Pancreas (tissue), 10 donors: Measurements from ENCODE around the gene LMBRD1. TPM values are rescaled to one million over a fixed set of nuclear protein-coding genes. Genes with fewer than 3 reads are reported as not detected.

ENCODE experiments used
- ATAC-seq, 4 donors: fragments of 200-7000 bp; cut with Tn5 transposase; one replicate each; pipeline versions ENCODE4 v1.8.0 to v1.9.1; 2020; ENCODE audit warnings: mild to moderate bottlenecking in 4 of 4, moderate library complexity in 4 of 4
- DNase-seq, 6 donors: peaks; one replicate each; pipeline ENCODE4 v3.0.0-alpha.2; 2020
- FAIRE-seq: peaks from 2 replicates; lab custom pipeline; 2012; peaks lifted over from hg19 to GRCh38; lab: Jason Lieb, UNC
- H3K27ac ChIP-seq, 4 donors: fragments of 200-600 bp; sonication (generic); 1 replicate in 3 of 4; 2 replicates in 1 of 4; pipeline versions ENCODE4 v1.5.0 to v1.8.0; 2020
- H3K27me3 ChIP-seq, 4 donors: fragments of 200-600 bp; one replicate each; pipeline ENCODE4 v1.8.0; 2021
- H3K36me3 ChIP-seq, 3 donors: fragments of 200-600 bp; sonication (generic) in 1 of 3; one replicate each; pipeline versions ENCODE4 v1.5.0 to v1.8.0; 2020 to 2021
- H3K4me1 ChIP-seq, 3 donors: fragments of 200-600 bp; one replicate each; pipeline ENCODE4 v1.8.0; 2021
- H3K4me3 ChIP-seq, 4 donors: fragments of 200-600 bp; sonication (generic) in 2 of 4; one replicate each; pipeline versions ENCODE4 v1.5.0 to v1.8.0; 2020 to 2021
- H3K9me3 ChIP-seq, 4 donors: fragments of 200-600 bp; one replicate each; pipeline ENCODE4 v1.8.0; 2021
- WGBS, 2 donors: extraction: QIAGEN DNeasy Blood & Tissue Kit; methylation state at CpG; one replicate each; pipeline ENCODE4 v1.1.7; 2013; 5-methylcytosine and 5-hydroxymethylcytosine counted together
- intact Hi-C, 3 donors: fragments of 100-400 bp; cut with DNase I; formaldehyde crosslinking; loops; one replicate each; pipeline versions ENCODE4 v1.11.1 to v1.14.2; 2022
- polyA plus RNA-seq, 2 donors: library from polyadenylated mRNA; stranded (reverse); fragments of 200-250 nt; gene quantifications; one replicate each; pipeline ENCODE4 v1.2.3, GENCODE V29; 2013
- total RNA-seq, 6 donors: library from RNA; stranded (reverse); fragmentation: NEBNext Ultra II Directional in 4 of 6; extraction: Animal tissue kit (Norgen Biotek cat#: 25700) in 4 of 6; gene quantifications; one replicate each; pipeline versions ENCODE4 v1.2.1 to v1.2.4, GENCODE V29; 2021 to 2023
- TF ChIP-seq, protein P1 (sequence below), 4 donors: fragments of 200-600 bp; sonication (generic) in 3 of 4; IDR thresholded peaks; one replicate each; pipeline versions ENCODE4 v1.5.0 to v1.8.0; 2021; ENCODE audit warnings: antibody characterized with exemption in 4 of 4
- donor health status: healthy with polysubstance abuse.
- donor health status: DM: no; HTN: no; CAD: no; lungs with moderate emphysema.
- donor health status: DM: no; HTN: no; CAD: no.
- donor health status: control.
- donor health status: control.
- donor health status: Bipolar disorder and iron deficiency.
- donor health status: DM: yes; HTN: yes; CAD: no.
- donor health status: DM: no; HTN: no; CAD: no.
- donor health status: DM: no; HTN: no; CAD: no.
- donor health status: DM: yes; HTN: yes; CAD: no.

LMBRD1 gene
- total and polyA plus RNA-seq, 8 donors, result 16.5 to 50.5 (median 38.7) TPM

DNA sequence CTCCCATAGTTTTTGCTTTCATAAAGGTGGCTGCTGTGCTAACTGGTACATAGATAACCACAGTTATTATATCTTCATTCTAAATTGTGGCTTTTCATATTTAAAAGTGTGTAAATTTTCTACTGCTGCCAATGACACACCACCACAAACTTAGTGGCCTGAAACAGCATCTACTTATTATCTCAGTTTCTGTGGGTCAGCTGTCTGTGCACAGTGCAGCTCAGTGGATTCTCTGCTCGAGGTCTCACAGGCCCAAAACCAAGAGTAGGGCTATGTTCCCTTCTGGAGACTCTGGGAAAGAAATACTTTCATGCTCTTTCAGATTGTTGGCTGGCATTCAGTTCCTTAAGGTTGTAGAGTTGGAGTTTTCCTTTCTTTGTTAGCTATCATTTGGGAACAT is 90.1 kb downstream of the LMBRD1 start:
- no peaks in the 10 kb centered on the region for H3K36me3 ChIP-seq
- DNase-seq (no peak), FAIRE-seq (no peak), ATAC-seq (no peak)
- WGBS, 2 donors, result 80 to 88% methylated on average over 1 of the region's 1 CpG
- H3K27me3 ChIP-seq, result no peaks in the 10 kb centered on the region
- intact Hi-C loops, result no loop called here
- H3K4me1 ChIP-seq, result no peaks in the 10 kb centered on the region
- TF ChIP-seq, protein P1, sequence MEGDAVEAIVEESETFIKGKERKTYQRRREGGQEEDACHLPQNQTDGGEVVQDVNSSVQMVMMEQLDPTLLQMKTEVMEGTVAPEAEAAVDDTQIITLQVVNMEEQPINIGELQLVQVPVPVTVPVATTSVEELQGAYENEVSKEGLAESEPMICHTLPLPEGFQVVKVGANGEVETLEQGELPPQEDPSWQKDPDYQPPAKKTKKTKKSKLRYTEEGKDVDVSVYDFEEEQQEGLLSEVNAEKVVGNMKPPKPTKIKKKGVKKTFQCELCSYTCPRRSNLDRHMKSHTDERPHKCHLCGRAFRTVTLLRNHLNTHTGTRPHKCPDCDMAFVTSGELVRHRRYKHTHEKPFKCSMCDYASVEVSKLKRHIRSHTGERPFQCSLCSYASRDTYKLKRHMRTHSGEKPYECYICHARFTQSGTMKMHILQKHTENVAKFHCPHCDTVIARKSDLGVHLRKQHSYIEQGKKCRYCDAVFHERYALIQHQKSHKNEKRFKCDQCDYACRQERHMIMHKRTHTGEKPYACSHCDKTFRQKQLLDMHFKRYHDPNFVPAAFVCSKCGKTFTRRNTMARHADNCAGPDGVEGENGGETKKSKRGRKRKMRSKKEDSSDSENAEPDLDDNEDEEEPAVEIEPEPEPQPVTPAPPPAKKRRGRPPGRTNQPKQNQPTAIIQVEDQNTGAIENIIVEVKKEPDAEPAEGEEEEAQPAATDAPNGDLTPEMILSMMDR (IDR thresholded peaks at IDR 0.05), result no peak
- no peak overlapping the region for H3K4me3 ChIP-seq
- no peaks in the 10 kb centered on the region for H3K9me3 ChIP-seq
- H3K27ac ChIP-seq, result no peak overlapping the region

DNA sequence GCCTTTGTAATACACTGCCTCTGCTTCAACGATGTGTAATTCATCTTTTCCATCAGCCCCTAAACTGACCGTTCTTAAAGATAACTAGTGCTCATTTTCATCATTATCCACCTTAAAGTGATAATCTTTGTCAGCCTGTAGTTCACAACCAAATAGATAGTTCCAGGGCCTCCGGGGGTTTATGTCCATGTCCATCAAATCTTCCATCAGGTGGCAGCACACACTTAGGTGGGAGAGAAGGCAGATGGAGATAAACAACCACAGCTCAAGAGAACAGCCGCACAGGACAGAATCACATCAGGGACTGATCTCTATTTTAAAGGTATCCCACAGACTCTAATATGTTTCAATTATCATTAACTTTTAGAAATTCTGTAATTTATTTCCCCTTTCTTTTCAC is 90.9 kb downstream of the LMBRD1 start:
- H3K4me3 ChIP-seq, result no peak overlapping the region
- no peaks in the 10 kb centered on the region for H3K27me3 ChIP-seq
- no peak overlapping the region for H3K27ac ChIP-seq
- ATAC-seq (no peak), FAIRE-seq (no peak), DNase-seq (no peak)
- TF ChIP-seq, protein P1 (IDR thresholded peaks at IDR 0.05), result no peak
- H3K36me3 ChIP-seq, result no peaks in the 10 kb centered on the region
- H3K9me3 ChIP-seq, result no peaks in the 10 kb centered on the region
- intact Hi-C loops, result no loop called here
- WGBS, 2 donors, result 81 to 82% methylated on average over 4 of the region's 4 CpGs
- H3K4me1 ChIP-seq, result no peaks in the 10 kb centered on the region

DNA sequence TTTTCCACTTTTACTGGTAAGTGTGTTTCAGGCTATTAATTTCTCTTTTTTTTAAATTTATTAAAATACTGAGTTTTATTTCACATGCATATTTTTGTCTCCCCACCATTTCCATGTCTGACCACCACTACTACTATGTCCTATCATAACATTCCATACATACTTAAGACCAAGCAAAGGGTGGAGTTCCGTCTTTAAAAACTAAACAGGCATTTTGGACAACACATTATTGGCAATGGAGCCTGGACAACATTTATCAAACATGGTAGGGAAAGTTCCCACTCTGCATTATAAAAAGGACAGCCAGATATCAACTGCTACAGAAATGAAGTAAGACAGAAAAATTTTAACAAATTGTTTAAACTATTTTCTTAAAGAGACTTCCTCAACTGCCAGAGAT is 91.9 kb downstream of the LMBRD1 start:
- WGBS, 2 donors, result 95 to 96% methylated on average over 1 of the region's 1 CpG
- H3K9me3 ChIP-seq, result no peaks in the 10 kb centered on the region
- intact Hi-C loops, result no loop called here
- H3K27ac ChIP-seq, result no peak overlapping the region
- no peaks in the 10 kb centered on the region for H3K4me1 ChIP-seq
- no peak for DNase-seq
- no peaks in the 10 kb centered on the region for H3K27me3 ChIP-seq
- TF ChIP-seq, protein P1 (IDR thresholded peaks at IDR 0.05), result no peak
- no peaks in the 10 kb centered on the region for H3K36me3 ChIP-seq
- FAIRE-seq, result no peak
- no peak for ATAC-seq
- no peak overlapping the region for H3K4me3 ChIP-seq

DNA sequence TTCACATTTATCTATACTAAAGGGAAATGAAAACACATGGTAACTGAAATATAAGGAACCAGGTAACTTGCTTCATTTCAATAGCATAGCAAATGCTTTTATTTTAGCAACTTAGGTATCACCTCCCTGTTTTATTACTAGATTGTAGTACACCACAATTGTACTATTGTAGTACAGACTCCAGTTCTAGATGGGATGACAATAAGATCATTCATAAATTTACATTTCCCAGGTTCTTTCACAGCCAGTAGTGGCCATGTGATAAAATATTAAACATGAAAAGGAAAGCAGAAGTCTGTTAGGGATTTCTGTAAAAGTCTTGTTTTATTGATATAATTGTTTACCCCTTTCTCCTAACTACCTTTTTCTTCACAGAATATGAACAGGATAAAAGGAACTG is 97.2 kb downstream of the LMBRD1 start:
- DNase-seq (no peak), FAIRE-seq (no peak), ATAC-seq (no peak)
- Histone ChIP-seq H3K36me3 (peaks cover 0 to 11% (median 0%) of the 10 kb centered on the region in 3 donors), H3K27ac (no peak overlapping the region), H3K4me3 (no peak overlapping the region), H3K4me1 (no peaks in the 10 kb centered on the region), H3K27me3 (no peaks in the 10 kb centered on the region), H3K9me3 (no peaks in the 10 kb centered on the region)
- intact Hi-C loops, result no loop called here
- TF ChIP-seq, protein P1 (IDR thresholded peaks at IDR 0.05), result no peak

DNA sequence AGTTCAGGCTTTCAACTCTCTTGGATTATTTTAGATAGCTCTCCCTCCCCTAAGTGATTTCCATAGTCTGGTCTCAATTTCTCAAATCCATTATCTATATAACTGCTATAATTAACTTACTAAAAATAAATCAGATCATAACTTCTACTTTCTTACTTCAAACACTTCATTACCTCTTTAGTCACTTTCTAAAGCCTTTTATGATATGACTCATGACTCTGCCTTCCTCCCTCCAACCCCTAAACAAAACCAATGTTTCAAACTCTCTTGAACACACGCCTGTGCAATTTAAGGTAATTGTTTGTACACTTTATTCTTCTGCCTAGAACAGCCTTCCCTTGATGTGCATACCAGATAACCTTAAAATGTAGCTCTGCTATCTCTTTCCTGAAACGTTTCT is 100.5 kb downstream of the LMBRD1 start:
- no peak for DNase-seq
- Histone ChIP-seq H3K4me3 (no peak overlapping the region), H3K4me1 (no peaks in the 10 kb centered on the region), H3K9me3 (no peaks in the 10 kb centered on the region), H3K36me3 (peaks cover 0 to 11% (median 0%) of the 10 kb centered on the region in 3 donors), H3K27ac (no peak overlapping the region), H3K27me3 (no peaks in the 10 kb centered on the region)
- TF ChIP-seq, protein P1 (IDR thresholded peaks at IDR 0.05), result no peak
- ATAC-seq, result no peak
- intact Hi-C loops, result no loop called here
- WGBS, 2 donors, result 74 to 78% methylated on average over 2 of the region's 2 CpGs
- no peak for FAIRE-seq
